Testis (tissue), 3 donors: ENCODE measurements around the gene ZNF618. TPM values are rescaled to one million over a fixed set of nuclear protein-coding genes. Genes with fewer than 3 reads are reported as not detected.

Experiments used
- DNase-seq: peaks from one replicate; pipeline ENCODE4 v3.0.0-alpha.2; 2019
- H3K27ac ChIP-seq, 2 donors: fragments of 200-600 bp; sonication (generic); one replicate each; pipeline ENCODE4 v1.5.1; 2019
- H3K27me3 ChIP-seq: fragments of 200-600 bp; sonication (generic); one replicate; pipeline ENCODE4 v1.5.1; 2019
- H3K36me3 ChIP-seq: fragments of 200-600 bp; sonication (generic); one replicate; pipeline ENCODE4 v1.5.1; 2017; ENCODE audit warnings: low read depth; ENCODE audit errors: missing control alignments
- H3K4me1 ChIP-seq: fragments of 200-600 bp; sonication (generic); one replicate; pipeline ENCODE4 v1.5.1; 2019
- H3K4me3 ChIP-seq, 2 donors: fragments of 200-600 bp; sonication (generic); one replicate each; pipeline ENCODE4 v1.5.1; 2017 to 2019
- H3K9me3 ChIP-seq: fragments of 200-600 bp; sonication (generic); one replicate; pipeline ENCODE4 v1.5.1; 2017
- POLR2A ChIP-seq: fragments of 450-650 bp; IDR thresholded peaks from one replicate; pipeline ENCODE4 v1.6.1; 2017; ENCODE audit warnings: antibody characterized with exemption, mild to moderate bottlenecking, moderate library complexity
- WGBS, 2 donors: methylation state at CpG; one replicate each; pipeline ENCODE4 v1.1.5; 2018; 5-methylcytosine and 5-hydroxymethylcytosine counted together
- intact Hi-C: fragments of 100-400 bp; cut with DNase I; formaldehyde crosslinking; loops from one replicate; pipeline ENCODE4 v1.15.1; 2023; ENCODE audit warnings: low total_unique reads
- polyA plus RNA-seq: library from polyadenylated mRNA; stranded (reverse); fragments of 350-450 nt; fragmentation: Illumina TruSeq; extraction: RNeasy Lipid Tissue Mini Kit (QIAGEN cat#74804); gene quantifications from one replicate; pipeline ENCODE4 v1.2.3, GENCODE V29; 2014; ENCODE audit warnings: low read depth, low replicate concordance; ENCODE audit not compliant: insufficient read depth
- total RNA-seq, 2 donors: library from RNA; depleted of rRNA; stranded (reverse); fragments of >200 nt; gene quantifications; one replicate each; pipeline ENCODE4 v1.2.3, GENCODE V29; 2016
- TF ChIP-seq, protein P1 (sequence below), 3 experiments: fragments of 450-650 bp in 2 of 3; fragments of 200-600 bp in 1 of 3; sonication (generic) in 1 of 3; IDR thresholded peaks; one replicate each; pipeline ENCODE4 v1.5.1; 2016 to 2019; ENCODE audit warnings: antibody characterized with exemption in 3 of 3, mild to moderate bottlenecking in 2 of 3, moderate library complexity in 1 of 3

ZNF618 gene
- total and polyA plus RNA-seq, 3 donors from 2014 or later, result 6.8 to 15.2 (median 14.6) TPM

DNA sequence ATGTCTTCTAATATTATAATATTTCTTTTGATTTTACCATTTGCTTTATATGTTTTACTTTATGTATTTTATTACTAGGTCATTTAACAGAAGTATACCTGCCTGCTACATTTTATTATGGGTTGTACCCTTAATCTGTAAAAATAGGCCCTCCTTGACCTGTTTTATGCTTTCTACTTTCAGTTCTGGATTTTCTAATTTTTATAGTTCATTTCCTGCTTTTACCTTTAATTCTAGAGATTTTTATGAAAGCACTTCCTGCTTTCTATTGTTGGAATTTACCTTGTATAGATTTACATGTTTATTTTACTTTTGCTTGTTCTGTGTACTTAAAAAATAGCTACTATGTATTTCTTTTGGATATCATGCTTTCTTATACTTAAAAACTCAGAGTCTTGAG is 20.6 kb downstream of the ZNF618 start:
- TF ChIP-seq, protein P1, sequence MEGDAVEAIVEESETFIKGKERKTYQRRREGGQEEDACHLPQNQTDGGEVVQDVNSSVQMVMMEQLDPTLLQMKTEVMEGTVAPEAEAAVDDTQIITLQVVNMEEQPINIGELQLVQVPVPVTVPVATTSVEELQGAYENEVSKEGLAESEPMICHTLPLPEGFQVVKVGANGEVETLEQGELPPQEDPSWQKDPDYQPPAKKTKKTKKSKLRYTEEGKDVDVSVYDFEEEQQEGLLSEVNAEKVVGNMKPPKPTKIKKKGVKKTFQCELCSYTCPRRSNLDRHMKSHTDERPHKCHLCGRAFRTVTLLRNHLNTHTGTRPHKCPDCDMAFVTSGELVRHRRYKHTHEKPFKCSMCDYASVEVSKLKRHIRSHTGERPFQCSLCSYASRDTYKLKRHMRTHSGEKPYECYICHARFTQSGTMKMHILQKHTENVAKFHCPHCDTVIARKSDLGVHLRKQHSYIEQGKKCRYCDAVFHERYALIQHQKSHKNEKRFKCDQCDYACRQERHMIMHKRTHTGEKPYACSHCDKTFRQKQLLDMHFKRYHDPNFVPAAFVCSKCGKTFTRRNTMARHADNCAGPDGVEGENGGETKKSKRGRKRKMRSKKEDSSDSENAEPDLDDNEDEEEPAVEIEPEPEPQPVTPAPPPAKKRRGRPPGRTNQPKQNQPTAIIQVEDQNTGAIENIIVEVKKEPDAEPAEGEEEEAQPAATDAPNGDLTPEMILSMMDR (IDR thresholded peaks at IDR 0.05), result no peak
- no peak for TF ChIP-seq POLR2A
- Histone ChIP-seq H3K4me3 (no peak overlapping the region), H3K27ac (no peak overlapping the region), H3K9me3 (no peaks in the 10 kb centered on the region), H3K36me3 (no peaks in the 10 kb centered on the region), H3K27me3 (no peaks in the 10 kb centered on the region), H3K4me1 (no peaks in the 10 kb centered on the region)
- no peak for DNase-seq
- intact Hi-C loops, result no loop called here

GRCh38 chr9:113898151-113898550 is 22.0 kb downstream of the ZNF618 start:
- H3K4me3 ChIP-seq, result no peak overlapping the region
- no peak for DNase-seq
- H3K9me3 ChIP-seq, result no peaks in the 10 kb centered on the region
- no peaks in the 10 kb centered on the region for H3K27me3 ChIP-seq
- H3K4me1 ChIP-seq, result no peaks in the 10 kb centered on the region
- 75 to 80% methylated on average over 3 of the region's 3 CpGs for WGBS, 2 donors
- H3K36me3 ChIP-seq, result no peaks in the 10 kb centered on the region
- no peak overlapping the region for H3K27ac ChIP-seq
- TF ChIP-seq POLR2A, result no peak
- TF ChIP-seq, protein P1 (IDR thresholded peaks at IDR 0.05), result no peak
- intact Hi-C loops, result no loop called here

DNA sequence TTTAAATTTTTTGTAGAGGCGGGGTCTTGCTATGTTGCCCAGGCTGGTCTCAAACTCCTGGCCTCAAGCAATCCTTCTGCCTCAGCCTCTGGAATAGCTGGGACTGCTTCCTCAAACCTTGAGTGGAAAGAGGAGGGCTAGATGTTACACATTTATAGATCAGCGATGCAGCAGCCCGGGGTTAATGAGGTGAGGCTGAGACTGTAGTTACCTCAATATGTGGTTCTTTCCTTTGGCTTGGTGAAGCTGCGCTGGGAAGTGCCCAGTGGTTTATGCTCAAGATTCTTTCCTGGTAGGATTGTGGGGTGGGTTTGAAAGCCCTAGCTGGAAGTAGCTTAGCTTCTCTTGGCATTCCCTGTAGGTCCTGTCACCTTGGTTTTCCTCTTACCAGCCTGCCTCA is 22.5 kb downstream of the ZNF618 start:
- intact Hi-C loops, result no loop called here

GRCh38 chr9:113899205-113899604 is 23.1 kb downstream of the ZNF618 start:
- Histone ChIP-seq H3K27me3 (no peaks in the 10 kb centered on the region), H3K4me1 (no peaks in the 10 kb centered on the region), H3K4me3 (no peak overlapping the region), H3K9me3 (no peaks in the 10 kb centered on the region), H3K27ac (no peak overlapping the region), H3K36me3 (no peaks in the 10 kb centered on the region)
- TF ChIP-seq, protein P1 (IDR thresholded peaks at IDR 0.05), result no peak
- TF ChIP-seq POLR2A, result no peak
- WGBS, 2 donors, result 94 to 97% methylated on average over 6 of the region's 6 CpGs
- intact Hi-C loops, result no loop called here
- no peak for DNase-seq

More for the DNA sequence above, 22.5 kb downstream of the ZNF618 start:
- TF ChIP-seq, protein P1 (IDR thresholded peaks at IDR 0.05), result no peak
- TF ChIP-seq POLR2A, result no peak
- H3K4me1 ChIP-seq, result no peaks in the 10 kb centered on the region
- 96 to 100% methylated on average over 4 of the region's 4 CpGs for WGBS, 2 donors
- no peaks in the 10 kb centered on the region for H3K27me3 ChIP-seq
- no peak for DNase-seq
- H3K36me3 ChIP-seq, result no peaks in the 10 kb centered on the region
- no peaks in the 10 kb centered on the region for H3K9me3 ChIP-seq
- no peak overlapping the region for H3K4me3 ChIP-seq
- H3K27ac ChIP-seq, result no peak overlapping the region

GRCh38 chr9:113901221-113901688 is 25.1 kb downstream of the ZNF618 start:
- Histone ChIP-seq H3K27me3 (no peaks in the 10 kb centered on the region), H3K4me1 (no peaks in the 10 kb centered on the region), H3K4me3 (no peak overlapping the region), H3K9me3 (no peaks in the 10 kb centered on the region), H3K36me3 (no peaks in the 10 kb centered on the region), H3K27ac (no peak overlapping the region)
- DNase-seq, result no peak
- 43 to 58% methylated on average over 17 of the region's 17 CpGs for WGBS, 2 donors
- intact Hi-C loops, result no loop called here
- TF ChIP-seq, protein P1 (IDR thresholded peaks at IDR 0.05), result no peak
- TF ChIP-seq POLR2A, result no peak
